RWPE2 (cell line): ENCODE results near the gene HOXA13.

Experiments
- ATAC-seq: fragments of 200-7000 bp; cut with Tn5 transposase; 3 replicates; pipeline ENCODE4 v1.9.1; 2021; ENCODE audit warnings: low read depth
- DNase-seq: peaks from one replicate; pipeline ENCODE4 v3.0.0-alpha.2; 2020; ENCODE audit warnings: low spot score
- H3K27ac ChIP-seq: fragments of 450-650 bp; 2 replicates; pipeline ENCODE4 v1.5.1; 2017; ENCODE audit warnings: mild to moderate bottlenecking; ENCODE audit not compliant: poor library complexity, severe bottlenecking
- H3K27me3 ChIP-seq: fragments of 250-450 bp; sonication (Bioruptor Pico); 2 replicates; pipeline ENCODE4 v1.5.1; 2021; ENCODE audit warnings: mild to moderate bottlenecking, moderate library complexity; ENCODE audit not compliant: insufficient read depth, poor library complexity, severe bottlenecking
- H3K36me3 ChIP-seq: fragments of 250-450 bp; sonication (Bioruptor Pico); 2 replicates; pipeline ENCODE4 v1.5.1; 2020; ENCODE audit warnings: low read depth, mild to moderate bottlenecking, moderate library complexity
- H3K4me1 ChIP-seq: fragments of 250-450 bp; sonication (Bioruptor Pico); 2 replicates; pipeline ENCODE4 v1.5.1; 2021; ENCODE audit warnings: mild to moderate bottlenecking, moderate library complexity; ENCODE audit not compliant: insufficient read depth, poor library complexity, severe bottlenecking
- H3K4me3 ChIP-seq: fragments of 250-450 bp; sonication (Bioruptor Pico); 2 replicates; pipeline ENCODE4 v1.5.1; 2021; ENCODE audit warnings: mild to moderate bottlenecking, moderate library complexity; ENCODE audit not compliant: severe bottlenecking
- H3K9me3 ChIP-seq: fragments of 250-450 bp; sonication (Bioruptor Pico); 2 replicates; pipeline ENCODE4 v1.5.1; 2021; ENCODE audit warnings: mild to moderate bottlenecking, moderate library complexity; ENCODE audit not compliant: severe bottlenecking
- CTCF ChIP-seq: fragments of 450-650 bp; IDR thresholded peaks from one replicate; pipeline ENCODE4 v1.5.1; 2017; ENCODE audit warnings: mild to moderate bottlenecking, moderate library complexity; ENCODE audit not compliant: poor library complexity, severe bottlenecking

Gene HOXA13

GRCh38 chr7:27200761-27201579 lies 1.1 kb upstream of the HOXA13 start:
- no peak for DNase-seq
- H3K36me3 ChIP-seq, result peaks cover 18% of the 10 kb centered on the region
- H3K27me3 ChIP-seq, result no peaks in the 10 kb centered on the region
- H3K4me1 ChIP-seq, result peaks cover 1% of the 10 kb centered on the region
- no peaks in the 10 kb centered on the region for H3K9me3 ChIP-seq
- TF ChIP-seq CTCF, result no peak
- H3K4me3 ChIP-seq, result peak overlapping the region; percentile 89
- H3K27ac ChIP-seq, result peak overlapping the region; percentile 92
- peak; percentile 18 for ATAC-seq

GRCh38 chr7:27198871-27199801 lies 755 bp downstream of the HOXA13 start:
- peak overlapping the region; percentile 92 for H3K27ac ChIP-seq
- H3K27me3 ChIP-seq, result no peaks in the 10 kb centered on the region
- no peak for DNase-seq
- peak; percentile 0; the same call in 1 of the 3 replicates for ATAC-seq
- H3K4me1 ChIP-seq, result peaks cover 8% of the 10 kb centered on the region
- H3K36me3 ChIP-seq, result peaks cover 35% of the 10 kb centered on the region
- no peaks in the 10 kb centered on the region for H3K9me3 ChIP-seq
- TF ChIP-seq CTCF, result no peak
- peak overlapping the region; percentile 89 for H3K4me3 ChIP-seq

GRCh38 chr7:27198138-27198841 lies 1.6 kb downstream of the HOXA13 start:
- Histone ChIP-seq H3K9me3 (no peaks in the 10 kb centered on the region), H3K27ac (peak overlapping the region; percentile 92), H3K4me1 (peaks cover 8% of the 10 kb centered on the region), H3K27me3 (no peaks in the 10 kb centered on the region), H3K4me3 (peak overlapping the region; percentile 89), H3K36me3 (peaks cover 36% of the 10 kb centered on the region)
- no peak for TF ChIP-seq CTCF
- DNase-seq (no peak), ATAC-seq (peak; percentile 1; the same call in 1 of the 3 replicates)

GRCh38 chr7:27197137-27198042 lies 2.5 kb downstream of the HOXA13 start:
- H3K27me3 ChIP-seq, result no peaks in the 10 kb centered on the region
- peak overlapping the region; percentile 89 for H3K4me3 ChIP-seq
- H3K9me3 ChIP-seq, result no peaks in the 10 kb centered on the region
- DNase-seq, result no peak
- peak overlapping the region; percentile 92 for H3K27ac ChIP-seq
- no peak for ATAC-seq
- H3K4me1 ChIP-seq, result peaks cover 8% of the 10 kb centered on the region
- H3K36me3 ChIP-seq, result peaks cover 36% of the 10 kb centered on the region
- no peak for TF ChIP-seq CTCF
